HEK293T (cell line): ENCODE measurements around the gene FZD10.

Experiments used
- ARNT ChIP-seq: fragments of 450-650 bp; IDR thresholded peaks from 2 replicates; pipeline ENCODE4 v1.6.1; 2017; ENCODE audit warnings: mild to moderate bottlenecking
- BHLHE40 ChIP-seq: fragments of 450-650 bp; IDR thresholded peaks from 2 replicates; pipeline ENCODE4 v1.6.1; 2016; ENCODE audit warnings: mild to moderate bottlenecking, moderate library complexity, borderline replicate concordance
- CTBP1 ChIP-seq: fragments of 450-650 bp; IDR thresholded peaks from 2 replicates; pipeline ENCODE4 v1.6.1; 2016; ENCODE audit warnings: borderline replicate concordance
- ELF4 ChIP-seq: fragments of 450-650 bp; IDR thresholded peaks from 2 replicates; pipeline ENCODE4 v1.6.1; 2017; ENCODE audit warnings: antibody characterized with exemption
- FOXA1 ChIP-seq: fragments of 450-650 bp; IDR thresholded peaks from 2 replicates; pipeline ENCODE4 v1.6.1; 2016; ENCODE audit warnings: mild to moderate bottlenecking
- FOXK2 ChIP-seq: fragments of 450-650 bp; IDR thresholded peaks from 2 replicates; pipeline ENCODE4 v1.6.1; 2016; ENCODE audit warnings: mild to moderate bottlenecking
- FOXM1 ChIP-seq: fragments of 450-650 bp; IDR thresholded peaks from 2 replicates; pipeline ENCODE4 v1.6.1; 2017; ENCODE audit warnings: mild to moderate bottlenecking, borderline replicate concordance
- LEF1 ChIP-seq: fragments of 450-650 bp; IDR thresholded peaks from 2 replicates; pipeline ENCODE4 v1.6.1; 2017; ENCODE audit warnings: mild to moderate bottlenecking, borderline replicate concordance
- NFRKB ChIP-seq: fragments of 450-650 bp; IDR thresholded peaks from 2 replicates; pipeline ENCODE4 v1.6.1; 2016; ENCODE audit warnings: mild to moderate bottlenecking, moderate library complexity
- SP1 ChIP-seq: fragments of 450-650 bp; IDR thresholded peaks from 2 replicates; pipeline ENCODE4 v1.6.1; 2017
- SUZ12 ChIP-seq: fragments of 450-650 bp; IDR thresholded peaks from 2 replicates; pipeline ENCODE4 v1.6.1; 2016; ENCODE audit warnings: mild to moderate bottlenecking
- TARDBP ChIP-seq: fragments of 450-650 bp; IDR thresholded peaks from 2 replicates; pipeline ENCODE4 v1.6.1; 2016
- ZNF384 ChIP-seq: fragments of 450-650 bp; IDR thresholded peaks from 2 replicates; pipeline ENCODE4 v1.6.1; 2016

GRCh38 chr12:130183585-130184370 lies 21.5 kb downstream of the FZD10 start:
- no peak for TF ChIP-seq FOXM1
- TF ChIP-seq SP1 = no peak
- no peak for TF ChIP-seq ARNT
- no peak for TF ChIP-seq LEF1
- no peak for TF ChIP-seq SUZ12
- TF ChIP-seq TARDBP = no peak
- TF ChIP-seq FOXA1 = no peak
- no peak for TF ChIP-seq FOXK2
- no peak for TF ChIP-seq ELF4
- TF ChIP-seq BHLHE40 = no peak
- no peak for TF ChIP-seq NFRKB
- no peak for TF ChIP-seq CTBP1
- no peak for TF ChIP-seq ZNF384
